ENCODE measurements around the gene HAVCR1.

DNA sequence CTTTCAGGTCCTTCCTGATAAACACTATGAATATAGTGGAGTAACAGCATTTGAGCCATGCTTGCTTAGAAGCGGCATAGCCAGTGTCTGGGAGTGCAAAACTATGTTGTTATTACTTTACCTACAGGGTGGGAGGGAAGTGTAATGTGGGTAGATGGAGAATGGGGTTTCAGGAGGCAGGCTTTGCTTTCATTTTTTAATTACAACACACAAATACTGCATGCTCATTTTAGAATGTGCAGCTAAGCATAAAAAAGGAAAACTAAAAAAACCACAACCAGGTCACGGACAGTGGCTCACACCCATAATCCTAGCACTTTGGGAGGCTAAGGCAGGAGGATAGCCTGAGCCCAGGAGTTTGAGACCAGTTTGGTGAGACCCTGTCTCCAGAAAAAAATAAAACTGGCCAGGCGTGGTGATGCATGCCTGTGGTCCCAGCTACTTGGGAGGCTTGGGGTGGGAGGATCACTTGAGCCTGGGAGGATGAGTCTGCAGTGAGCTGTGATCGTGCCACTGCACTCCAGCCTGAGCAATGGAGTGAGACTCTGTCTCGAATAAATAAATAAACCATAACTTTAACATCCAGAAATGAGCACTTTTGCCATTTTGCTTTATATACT, 20.2 kb downstream of the HAVCR1 start:
- TF ChIP-seq TAF1 (CRISPR knock-in tag; IDR thresholded peaks at IDR 0.05), result no peak
- no peak for TF ChIP-seq CEBPG (CRISPR knock-in tag; IDR thresholded peaks at IDR 0.05)
- no peak for TF ChIP-seq HNF4A (CRISPR knock-in tag; IDR thresholded peaks at IDR 0.05)
- TF ChIP-seq, protein P1, sequence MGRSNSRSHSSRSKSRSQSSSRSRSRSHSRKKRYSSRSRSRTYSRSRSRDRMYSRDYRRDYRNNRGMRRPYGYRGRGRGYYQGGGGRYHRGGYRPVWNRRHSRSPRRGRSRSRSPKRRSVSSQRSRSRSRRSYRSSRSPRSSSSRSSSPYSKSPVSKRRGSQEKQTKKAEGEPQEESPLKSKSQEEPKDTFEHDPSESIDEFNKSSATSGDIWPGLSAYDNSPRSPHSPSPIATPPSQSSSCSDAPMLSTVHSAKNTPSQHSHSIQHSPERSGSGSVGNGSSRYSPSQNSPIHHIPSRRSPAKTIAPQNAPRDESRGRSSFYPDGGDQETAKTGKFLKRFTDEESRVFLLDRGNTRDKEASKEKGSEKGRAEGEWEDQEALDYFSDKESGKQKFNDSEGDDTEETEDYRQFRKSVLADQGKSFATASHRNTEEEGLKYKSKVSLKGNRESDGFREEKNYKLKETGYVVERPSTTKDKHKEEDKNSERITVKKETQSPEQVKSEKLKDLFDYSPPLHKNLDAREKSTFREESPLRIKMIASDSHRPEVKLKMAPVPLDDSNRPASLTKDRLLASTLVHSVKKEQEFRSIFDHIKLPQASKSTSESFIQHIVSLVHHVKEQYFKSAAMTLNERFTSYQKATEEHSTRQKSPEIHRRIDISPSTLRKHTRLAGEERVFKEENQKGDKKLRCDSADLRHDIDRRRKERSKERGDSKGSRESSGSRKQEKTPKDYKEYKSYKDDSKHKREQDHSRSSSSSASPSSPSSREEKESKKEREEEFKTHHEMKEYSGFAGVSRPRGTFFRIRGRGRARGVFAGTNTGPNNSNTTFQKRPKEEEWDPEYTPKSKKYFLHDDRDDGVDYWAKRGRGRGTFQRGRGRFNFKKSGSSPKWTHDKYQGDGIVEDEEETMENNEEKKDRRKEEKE (IDR thresholded peaks at IDR 0.05), result no peak
- TF ChIP-seq, protein P2, sequence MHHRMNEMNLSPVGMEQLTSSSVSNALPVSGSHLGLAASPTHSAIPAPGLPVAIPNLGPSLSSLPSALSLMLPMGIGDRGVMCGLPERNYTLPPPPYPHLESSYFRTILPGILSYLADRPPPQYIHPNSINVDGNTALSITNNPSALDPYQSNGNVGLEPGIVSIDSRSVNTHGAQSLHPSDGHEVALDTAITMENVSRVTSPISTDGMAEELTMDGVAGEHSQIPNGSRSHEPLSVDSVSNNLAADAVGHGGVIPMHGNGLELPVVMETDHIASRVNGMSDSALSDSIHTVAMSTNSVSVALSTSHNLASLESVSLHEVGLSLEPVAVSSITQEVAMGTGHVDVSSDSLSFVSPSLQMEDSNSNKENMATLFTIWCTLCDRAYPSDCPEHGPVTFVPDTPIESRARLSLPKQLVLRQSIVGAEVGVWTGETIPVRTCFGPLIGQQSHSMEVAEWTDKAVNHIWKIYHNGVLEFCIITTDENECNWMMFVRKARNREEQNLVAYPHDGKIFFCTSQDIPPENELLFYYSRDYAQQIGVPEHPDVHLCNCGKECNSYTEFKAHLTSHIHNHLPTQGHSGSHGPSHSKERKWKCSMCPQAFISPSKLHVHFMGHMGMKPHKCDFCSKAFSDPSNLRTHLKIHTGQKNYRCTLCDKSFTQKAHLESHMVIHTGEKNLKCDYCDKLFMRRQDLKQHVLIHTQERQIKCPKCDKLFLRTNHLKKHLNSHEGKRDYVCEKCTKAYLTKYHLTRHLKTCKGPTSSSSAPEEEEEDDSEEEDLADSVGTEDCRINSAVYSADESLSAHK (CRISPR knock-in tag; IDR thresholded peaks at IDR 0.05; ENCODE audit: borderline replicate concordance), result no peak
- TF ChIP-seq, protein P3, sequence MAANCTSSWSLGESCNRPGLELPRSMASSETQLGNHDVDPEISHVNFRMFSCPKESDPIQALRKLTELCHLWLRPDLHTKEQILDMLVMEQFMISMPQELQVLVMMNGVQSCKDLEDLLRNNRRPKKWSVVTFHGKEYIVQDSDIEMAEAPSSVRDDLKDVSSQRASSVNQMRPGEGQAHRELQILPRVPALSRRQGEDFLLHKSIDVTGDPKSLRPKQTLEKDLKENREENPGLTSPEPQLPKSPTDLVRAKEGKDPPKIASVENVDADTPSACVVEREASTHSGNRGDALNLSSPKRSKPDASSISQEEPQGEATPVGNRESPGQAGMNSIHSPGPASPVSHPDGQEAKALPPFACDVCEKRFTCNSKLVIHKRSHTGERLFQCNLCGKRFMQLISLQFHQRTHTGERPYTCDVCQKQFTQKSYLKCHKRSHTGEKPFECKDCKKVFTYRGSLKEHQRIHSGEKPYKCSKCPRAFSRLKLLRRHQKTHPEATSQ (CRISPR knock-in tag; IDR thresholded peaks at IDR 0.05; ENCODE audit: borderline replicate concordance), result no peak
- TF ChIP-seq, protein P4, sequence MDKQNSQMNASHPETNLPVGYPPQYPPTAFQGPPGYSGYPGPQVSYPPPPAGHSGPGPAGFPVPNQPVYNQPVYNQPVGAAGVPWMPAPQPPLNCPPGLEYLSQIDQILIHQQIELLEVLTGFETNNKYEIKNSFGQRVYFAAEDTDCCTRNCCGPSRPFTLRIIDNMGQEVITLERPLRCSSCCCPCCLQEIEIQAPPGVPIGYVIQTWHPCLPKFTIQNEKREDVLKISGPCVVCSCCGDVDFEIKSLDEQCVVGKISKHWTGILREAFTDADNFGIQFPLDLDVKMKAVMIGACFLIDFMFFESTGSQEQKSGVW (CRISPR knock-in tag; IDR thresholded peaks at IDR 0.05; ENCODE audit: borderline replicate concordance), result no peak
- TF ChIP-seq, protein P5, sequence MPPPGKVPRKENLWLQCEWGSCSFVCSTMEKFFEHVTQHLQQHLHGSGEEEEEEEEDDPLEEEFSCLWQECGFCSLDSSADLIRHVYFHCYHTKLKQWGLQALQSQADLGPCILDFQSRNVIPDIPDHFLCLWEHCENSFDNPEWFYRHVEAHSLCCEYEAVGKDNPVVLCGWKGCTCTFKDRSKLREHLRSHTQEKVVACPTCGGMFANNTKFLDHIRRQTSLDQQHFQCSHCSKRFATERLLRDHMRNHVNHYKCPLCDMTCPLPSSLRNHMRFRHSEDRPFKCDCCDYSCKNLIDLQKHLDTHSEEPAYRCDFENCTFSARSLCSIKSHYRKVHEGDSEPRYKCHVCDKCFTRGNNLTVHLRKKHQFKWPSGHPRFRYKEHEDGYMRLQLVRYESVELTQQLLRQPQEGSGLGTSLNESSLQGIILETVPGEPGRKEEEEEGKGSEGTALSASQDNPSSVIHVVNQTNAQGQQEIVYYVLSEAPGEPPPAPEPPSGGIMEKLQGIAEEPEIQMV (CRISPR knock-in tag; IDR thresholded peaks at IDR 0.05; ENCODE audit: low read depth), result no peak
- no peak for TF ChIP-seq ZNF589 (CRISPR knock-in tag; conservative IDR thresholded peaks at IDR 0.05)
